Left hindlimb (tissue), 1 donor: Measurements from ENCODE around the gene RNU1-2.
"Not testable (repeated sequence)": the region's sequence is repeated elsewhere in the genome, so short reads cannot be mapped to it uniquely, and the experiment has no call there.

ENCODE experiments used
- DNase-seq: peaks from one replicate; pipeline ENCODE4 v3.0.0-alpha.2; 2018

Gene RNU1-2

DNA sequence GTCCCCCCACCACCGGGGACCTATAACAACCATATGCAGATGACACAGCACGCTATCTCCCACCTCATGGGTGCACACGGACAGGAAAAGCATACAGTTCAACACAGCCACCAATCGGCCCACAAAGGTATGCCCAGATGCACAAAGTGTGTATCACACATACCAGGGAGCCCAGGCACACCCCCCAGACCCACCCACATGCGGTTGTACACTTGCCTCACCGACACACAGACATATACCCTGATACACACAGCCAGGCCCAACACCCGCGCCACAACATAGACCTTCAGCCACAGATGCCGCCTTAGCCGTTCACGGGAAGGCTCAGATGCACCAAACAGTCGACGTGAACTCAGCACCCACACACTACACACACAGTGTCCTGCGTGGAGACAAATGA, 31.5 kb downstream of the RNU1-2 start:
- DNase-seq: peak; percentile 13

- DNase-seq: peak; percentile 24
These were observed 32.1 kb downstream of the RNU1-2 start for GRCh38 chr1:16927711-16928485.

- peak; percentile 26 for DNase-seq
These were observed 33.6 kb downstream of the RNU1-2 start for GRCh38 chr1:16929146-16930041.

DNA sequence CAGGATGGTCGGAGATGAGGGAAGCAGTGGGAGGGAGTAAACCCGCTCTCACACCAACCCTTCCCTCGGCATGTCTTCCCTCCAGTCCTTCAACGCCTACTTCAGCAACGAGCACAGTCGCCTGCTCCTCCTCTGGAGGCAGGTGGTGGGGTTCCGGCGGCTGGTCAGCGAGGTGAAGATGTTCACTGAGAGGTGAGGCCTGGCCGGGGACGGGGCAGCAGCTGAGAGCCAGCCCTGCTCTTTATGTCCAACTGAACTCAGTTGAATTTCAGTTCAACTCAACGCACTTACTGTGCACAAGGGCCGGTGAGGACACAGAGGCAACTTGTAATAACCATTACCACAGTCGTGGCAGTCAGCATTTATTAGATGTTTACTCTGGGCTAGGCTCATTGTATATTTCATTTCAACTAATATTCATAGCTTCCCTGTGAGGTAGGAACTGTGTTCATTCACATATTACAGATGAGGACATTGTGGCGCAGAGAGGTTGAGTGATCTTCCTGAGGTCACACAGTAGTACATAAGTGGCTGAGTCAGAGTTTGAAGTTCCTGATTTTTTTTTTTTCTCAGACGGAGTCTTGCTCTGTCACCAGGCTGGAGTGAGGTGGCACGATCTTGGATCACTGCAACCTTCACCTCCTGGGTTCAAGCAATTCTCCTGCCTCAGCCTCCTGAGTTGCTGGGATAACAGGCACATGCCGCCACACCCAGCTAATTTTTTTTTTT, 35.6 kb downstream of the RNU1-2 start:
- peak; percentile 6 for DNase-seq

DNA sequence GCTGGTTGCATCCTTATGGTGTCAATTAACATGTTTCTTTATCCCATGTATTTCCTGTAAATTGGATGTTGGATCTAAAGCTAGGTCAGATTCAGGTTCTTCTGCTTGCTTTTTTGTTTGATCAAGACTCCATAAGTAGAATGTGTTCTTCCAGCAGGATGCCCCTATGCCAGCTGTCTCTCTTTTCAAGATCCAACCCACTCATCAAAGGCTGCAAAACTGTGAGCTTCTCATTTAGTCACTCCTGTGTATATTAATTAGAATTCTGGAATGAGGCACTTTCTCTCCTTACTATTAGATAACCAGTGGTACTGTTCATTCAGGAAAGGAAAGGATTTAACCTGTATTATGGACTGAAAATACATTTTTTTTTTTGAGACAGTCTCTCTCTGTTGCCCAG, 38.2 kb downstream of the RNU1-2 start:
- DNase-seq: not testable (repeated sequence)

DNA sequence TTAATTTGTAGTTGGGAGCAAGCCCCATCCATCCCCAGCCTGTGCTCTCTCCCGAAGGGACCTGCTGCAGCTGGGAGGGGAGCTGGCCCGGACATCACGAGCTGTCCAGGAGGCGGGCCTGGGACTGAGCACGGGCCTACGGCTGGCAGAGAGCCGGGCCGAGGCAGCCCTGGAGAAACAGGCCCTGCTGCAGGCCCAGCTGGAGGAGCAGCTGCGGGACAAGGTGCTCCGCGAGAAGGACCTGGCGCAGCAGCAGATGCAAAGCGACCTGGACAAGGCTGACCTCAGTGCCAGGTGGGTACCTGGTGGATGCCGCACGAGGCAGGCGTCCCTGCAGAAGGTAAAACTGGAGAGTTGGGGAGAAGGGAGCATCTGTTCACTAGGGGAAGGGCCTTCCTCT, 40.8 kb downstream of the RNU1-2 start:
- not testable (repeated sequence) for DNase-seq

DNA sequence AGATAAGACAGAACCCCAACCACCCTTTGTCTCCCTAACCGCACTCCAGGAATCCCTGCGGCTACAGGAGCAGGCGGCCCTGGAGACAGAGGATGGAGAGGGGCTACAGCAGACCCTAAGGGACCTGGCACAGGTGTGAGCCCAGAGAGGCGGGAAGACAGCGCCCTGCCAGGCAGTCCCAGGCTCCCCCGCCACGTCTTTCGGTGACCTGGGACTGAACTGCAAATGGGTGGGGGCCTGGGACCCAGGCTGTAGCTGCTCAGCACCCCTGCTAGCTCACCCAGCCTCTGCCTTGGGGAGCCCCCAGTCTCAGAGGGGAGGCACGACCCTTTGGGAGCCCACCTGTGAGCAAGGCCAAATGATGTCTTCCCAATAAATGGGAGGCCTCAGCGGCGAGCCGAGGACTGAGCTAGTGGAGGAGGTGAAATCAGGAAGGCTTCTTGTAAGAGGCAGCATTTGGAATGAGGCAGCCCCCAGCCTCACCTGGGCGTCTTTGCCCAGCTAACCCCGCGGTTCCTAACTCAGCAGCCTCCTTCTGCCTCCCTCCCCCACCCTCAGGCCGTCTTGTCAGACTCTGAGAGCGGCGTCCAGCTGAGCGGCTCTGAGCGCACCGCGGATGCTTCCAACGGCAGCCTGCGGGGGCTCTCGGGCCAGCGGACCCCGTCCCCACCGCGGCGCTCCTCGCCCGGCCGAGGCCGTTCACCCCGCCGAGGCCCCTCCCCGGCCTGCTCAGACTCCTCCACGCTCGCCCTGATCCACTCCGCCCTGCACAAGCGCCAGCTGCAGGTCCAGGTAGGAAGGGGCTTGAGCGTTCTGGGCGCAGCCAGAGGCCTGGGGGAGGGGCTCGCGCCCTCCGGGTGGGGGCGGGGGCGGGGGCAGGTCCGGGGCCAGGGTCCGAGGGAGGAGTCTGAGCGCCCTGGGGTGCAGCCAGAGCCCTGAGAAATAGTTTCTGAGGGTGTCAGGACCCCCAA, 42.9 kb downstream of the RNU1-2 start:
- DNase-seq: no peak

DNA sequence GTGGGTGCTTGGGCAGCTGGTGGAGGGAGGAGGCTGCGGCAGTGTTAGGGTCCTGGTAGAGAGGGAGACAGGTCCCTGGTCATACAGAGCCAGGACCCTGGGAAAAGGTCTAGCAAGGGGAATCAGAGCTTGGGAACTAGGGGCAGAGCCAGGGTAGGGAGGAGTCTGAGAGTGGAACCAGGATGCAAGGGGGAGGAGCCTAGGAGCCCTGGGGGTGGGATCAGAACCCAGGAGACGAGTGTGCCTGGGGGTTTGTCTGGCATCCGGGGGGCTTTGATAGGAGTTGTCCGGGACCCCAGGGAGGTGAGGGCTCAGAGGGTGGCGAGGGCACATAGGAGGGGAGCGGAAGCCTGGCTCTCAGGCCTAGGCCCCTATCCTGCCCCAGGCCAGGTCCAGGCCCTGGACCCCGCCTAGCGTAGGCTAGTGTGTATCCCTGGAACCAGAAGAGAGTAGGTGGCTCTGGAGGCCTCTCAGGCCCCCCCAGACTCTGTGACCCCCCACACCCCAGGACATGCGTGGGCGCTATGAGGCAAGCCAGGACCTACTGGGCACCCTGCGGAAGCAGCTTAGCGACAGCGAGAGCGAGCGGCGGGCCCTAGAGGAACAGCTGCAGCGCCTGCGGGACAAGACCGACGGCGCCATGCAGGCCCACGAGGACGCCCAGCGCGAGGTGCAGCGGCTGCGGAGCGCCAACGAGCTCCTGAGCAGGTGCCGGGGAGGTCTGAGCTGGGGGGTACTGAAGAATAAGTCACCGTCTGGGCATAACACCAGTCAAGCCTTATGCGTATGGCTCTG, 43.8 kb downstream of the RNU1-2 start:
- not testable (repeated sequence) for DNase-seq

- no peak for DNase-seq
These were observed 48.3 kb downstream of the RNU1-2 start for GRCh38 chr1:16944038-16944437.

- DNase-seq: not testable (repeated sequence)
These were observed 49.7 kb downstream of the RNU1-2 start for GRCh38 chr1:16945512-16945911.
